HG02642 (cell line): ENCODE data around the gene PLCD3.

Experiments used
- ATAC-seq: cut with Tn5 transposase; IDR thresholded peaks from one replicate; pipeline ENCODE4 v1.9.1; 2021; ENCODE audit warnings: mild to moderate bottlenecking; ENCODE audit not compliant: unreplicated experiment, poor library complexity

PLCD3 gene

DNA sequence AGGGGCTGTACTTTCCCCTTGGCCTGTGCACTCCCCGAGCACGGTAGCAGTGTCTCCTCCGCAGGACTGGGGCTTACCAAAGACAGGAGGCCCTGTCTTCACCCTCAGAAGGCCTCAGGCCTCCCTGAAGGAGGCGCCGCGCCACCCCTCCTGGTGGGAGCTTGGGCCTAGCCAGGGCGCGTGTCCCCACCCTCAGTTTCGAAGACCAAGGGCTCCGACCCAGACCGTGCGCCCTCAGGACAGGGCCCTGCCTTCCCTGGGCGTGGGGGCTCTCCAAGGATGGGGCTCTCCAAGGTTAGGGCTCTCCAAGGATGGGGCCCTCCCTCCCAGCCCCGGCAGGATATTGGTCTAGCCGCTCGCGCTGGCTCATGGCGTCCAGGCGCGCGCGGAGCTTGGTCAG is 11.8 kb downstream of the PLCD3 start:
- ATAC-seq, result no peak

- no peak for ATAC-seq
These were observed 12.4 kb downstream of the PLCD3 start for GRCh38 chr17:45119964-45120363.

DNA sequence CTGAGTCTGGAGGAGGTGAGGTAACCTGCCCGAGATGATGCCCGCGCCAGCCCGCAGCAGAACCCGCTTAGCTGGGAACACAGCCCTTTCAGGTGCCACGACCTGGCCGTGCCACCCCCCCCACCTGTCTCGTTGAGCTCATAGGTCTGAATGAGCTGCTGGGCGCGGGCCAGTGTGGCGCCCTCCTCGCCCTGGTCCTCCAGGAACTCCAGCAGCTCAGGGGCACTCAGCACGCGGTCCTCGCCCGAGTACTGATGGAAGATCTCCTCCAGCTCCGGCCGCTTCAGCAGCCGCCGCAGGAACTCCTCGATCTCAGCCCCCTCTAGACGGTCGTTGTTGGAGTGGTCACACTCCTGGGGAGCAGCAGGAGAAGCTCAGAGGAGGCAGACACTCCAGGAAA is 13.6 kb downstream of the PLCD3 start:
- no peak for ATAC-seq

- no peak for ATAC-seq
These were observed 14.3 kb downstream of the PLCD3 start for GRCh38 chr17:45117848-45118646.

- ATAC-seq, result no peak
These were observed 15.0 kb downstream of the PLCD3 start for GRCh38 chr17:45117334-45117733.

DNA sequence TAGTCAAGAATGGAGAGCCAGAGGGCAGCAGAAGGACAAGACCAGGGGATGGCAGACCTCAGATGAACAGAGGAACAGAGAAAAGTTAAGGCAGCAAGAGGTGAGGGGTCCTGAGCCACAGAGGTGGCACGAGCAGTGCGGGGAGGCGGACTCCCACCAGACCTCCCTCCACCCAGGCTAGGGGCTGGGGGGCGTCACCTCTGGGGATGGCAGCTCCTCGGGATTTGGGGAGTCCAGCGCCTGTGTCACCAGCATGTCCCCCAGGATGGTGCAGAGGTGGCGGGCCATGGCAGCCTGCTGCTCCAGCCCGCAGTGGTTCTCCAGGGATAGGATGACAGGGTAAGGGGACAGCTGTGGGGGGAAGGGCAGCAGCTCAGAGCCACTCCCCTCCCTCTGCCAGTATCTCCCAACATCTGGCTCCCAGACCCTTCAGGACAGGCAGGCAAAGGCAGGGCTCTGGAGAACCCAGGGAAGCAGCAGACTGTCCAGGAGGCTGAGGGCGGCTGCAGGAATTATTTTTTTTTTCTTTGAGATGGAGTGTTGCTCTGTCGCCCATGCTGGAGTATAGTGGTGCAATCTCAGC is 15.8 kb downstream of the PLCD3 start:
- ATAC-seq, result no peak

DNA sequence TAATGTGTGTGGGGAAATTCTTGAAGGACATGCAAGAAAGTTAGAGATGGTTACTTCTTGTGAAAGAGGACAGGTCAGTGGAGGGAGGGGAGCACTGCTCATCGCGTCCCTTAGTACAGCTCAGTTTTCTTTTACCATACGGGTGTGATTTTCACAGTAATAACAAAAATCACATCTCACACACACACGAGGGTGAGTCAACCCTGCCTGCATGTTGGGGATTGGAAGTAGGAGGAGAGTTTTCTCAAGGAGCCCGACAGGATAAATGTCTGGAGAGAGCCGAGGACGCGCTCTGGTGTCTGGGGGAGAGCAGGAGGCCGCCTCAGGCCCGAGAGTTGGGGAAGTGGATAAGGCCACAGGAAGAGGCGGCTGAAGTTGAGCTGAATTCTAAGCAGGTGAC is 16.4 kb downstream of the PLCD3 start:
- ATAC-seq, result no peak

- ATAC-seq, result no peak
These were observed 17.2 kb downstream of the PLCD3 start for GRCh38 chr17:45115015-45115625.

- ATAC-seq, result no peak
These were observed 18.0 kb downstream of the PLCD3 start for GRCh38 chr17:45114117-45114932.

DNA sequence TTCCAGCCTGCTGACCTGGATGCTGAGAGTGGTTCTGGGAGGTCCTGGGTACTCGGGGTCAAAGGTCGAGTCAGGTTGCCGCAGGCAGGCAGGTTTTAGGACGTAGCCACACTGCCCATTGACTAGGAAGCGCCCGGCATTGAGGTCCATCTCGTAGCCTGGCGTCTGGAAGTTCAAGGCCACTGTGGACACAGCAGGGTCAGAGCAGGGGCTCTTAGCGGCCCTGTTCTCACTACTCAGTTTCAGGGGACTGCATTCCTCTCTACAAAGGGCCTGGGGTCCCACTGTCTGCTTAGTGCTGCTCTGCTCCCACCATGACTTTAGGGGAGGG is 18.9 kb downstream of the PLCD3 start:
- ATAC-seq, result no peak

DNA sequence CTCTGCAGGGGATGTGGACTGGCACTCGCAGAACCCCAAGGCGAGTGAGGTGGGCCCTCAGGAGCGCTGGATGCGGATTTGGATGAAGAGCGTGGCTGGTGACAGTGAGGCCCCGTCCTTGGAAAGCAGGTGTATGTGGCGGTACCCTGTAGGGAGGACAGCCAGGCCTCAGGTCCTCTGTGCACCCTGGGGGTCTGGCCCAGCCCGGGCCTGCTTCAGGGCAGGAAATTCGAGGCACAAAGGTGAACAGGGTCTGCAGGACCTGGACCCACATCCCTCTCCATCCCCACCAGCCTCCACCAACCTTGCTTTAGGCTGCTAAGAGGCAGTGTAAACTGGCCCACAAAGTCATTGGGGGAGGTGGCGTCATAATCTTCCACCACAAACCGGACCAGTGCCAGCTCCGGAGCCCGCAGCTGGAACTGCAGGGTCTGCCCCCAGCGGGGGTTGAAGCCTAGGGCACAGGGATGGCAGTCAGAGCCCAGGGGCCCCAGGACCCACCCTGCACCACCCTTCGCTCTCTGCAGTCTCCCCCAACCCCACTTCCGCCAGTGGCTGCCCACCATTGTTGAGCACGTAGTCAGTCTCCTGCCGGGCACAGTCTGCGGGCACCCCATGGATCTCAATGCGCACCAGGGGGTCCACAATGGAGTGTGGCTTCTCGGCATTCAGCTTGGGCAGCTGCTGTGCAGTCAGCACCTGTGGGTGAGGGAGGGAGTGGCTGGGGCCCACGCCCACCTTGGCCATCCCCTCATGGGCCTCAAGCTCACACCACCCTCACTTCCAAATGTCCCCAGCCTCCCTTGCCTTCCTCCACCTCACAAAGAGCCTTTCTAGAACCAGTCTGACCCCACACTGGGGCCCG is 19.5 kb downstream of the PLCD3 start:
- ATAC-seq, result no peak

DNA sequence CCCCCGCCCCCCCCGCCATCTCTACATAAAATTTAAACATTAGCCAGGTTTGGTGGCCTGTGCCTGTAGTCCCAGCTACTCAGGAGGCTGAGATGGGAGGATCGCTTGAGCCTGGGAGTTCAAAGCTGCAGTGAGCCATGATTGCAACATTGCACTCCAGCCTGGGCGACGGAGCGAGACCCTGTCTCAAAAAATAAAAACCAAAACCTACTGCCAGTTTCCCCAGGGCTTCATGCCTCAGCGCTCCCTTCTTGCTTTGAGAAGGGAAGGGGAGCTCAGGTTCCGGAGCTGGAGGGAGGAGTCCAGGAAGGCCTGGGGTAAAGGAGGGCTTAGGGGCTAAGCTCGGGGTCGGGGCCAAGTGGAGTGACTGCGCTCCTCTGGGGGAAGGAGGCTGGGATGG is 20.5 kb downstream of the PLCD3 start:
- no peak for ATAC-seq

DNA sequence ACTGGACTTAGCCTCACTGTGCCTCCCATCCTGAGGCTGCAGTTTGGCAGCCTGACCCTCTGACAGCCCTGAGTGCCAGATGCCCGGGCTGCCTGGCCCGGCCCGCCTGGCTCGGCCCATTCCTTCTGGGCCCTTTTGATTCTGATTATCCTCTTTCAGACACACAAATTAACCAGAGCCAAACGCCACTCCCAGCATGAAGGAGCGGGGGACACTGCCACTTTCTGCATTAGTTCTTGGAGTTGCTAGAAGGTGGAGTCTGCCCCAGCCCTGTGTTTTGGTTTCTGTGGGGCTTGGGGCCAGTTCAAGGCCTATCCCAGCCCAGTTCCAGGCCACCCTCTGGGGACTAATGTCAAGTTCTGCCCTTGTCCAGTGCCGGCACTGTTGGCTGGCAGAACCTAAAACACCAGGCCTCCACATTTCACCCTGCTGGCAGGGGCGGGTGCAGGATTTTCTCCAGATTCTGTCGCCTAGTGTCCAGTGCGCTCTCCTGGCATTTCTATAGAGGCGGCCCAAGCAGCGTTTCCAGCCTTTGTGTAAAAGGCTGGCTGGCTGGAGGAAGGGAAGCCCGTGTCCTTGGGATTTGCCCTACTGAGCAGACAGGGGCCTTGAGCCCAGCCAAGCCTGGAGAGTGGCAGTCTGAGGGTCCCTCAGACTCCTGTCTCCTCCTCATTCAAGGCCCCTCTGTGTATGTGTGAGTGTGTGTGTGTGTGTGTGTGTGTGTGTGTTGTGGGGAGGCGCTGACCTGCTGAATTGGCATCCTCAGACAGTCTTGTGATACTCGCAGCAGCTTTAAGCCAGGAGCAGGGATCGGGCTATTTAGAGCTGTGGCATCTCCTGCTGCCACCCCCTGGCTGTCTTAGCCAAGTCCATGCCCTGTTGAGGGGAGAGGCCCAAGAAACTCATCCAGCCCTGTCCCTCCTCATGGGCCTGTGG is 21.4 kb downstream of the PLCD3 start:
- no peak for ATAC-seq

- ATAC-seq, result no peak
These were observed 23.5 kb downstream of the PLCD3 start for GRCh38 chr17:45108595-45109521.

GRCh38 chr17:45108051-45108450 is 24.3 kb downstream of the PLCD3 start:
- ATAC-seq, result no peak

DNA sequence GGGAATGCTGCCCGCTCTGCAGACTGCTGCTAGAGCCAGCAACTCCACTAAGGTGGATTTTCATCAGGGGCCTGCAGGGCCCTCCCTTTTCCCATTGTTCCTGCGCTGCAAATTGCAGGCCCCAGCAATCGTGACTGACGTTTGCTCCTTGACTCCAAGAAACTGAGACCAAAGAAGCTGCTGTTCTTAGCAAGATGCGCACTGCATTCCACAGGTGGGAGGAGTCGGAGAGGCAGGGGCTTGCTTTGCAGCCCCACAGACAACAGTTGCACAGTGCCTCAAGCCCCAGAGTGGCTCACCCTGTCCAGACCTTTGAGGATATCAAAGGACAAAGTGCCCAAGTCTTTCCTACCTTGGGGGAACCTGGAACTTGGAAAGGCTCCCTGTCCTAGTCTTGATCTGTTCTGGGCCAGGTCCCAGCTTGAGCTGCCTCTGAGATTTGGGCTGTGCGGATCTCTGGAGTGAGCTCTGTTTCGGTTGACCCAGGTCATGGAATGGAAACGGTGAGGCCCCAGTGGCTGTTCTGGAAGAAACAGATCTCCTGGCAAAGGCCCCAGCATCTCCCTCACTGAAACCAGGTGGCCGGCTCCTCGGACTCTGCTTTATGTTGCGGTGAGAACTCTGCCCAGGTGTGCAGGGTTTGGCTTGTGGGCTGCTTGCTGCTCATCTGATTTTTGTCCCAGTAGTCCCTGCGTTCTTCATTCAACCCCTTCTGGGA is 24.9 kb downstream of the PLCD3 start:
- ATAC-seq, result no peak

DNA sequence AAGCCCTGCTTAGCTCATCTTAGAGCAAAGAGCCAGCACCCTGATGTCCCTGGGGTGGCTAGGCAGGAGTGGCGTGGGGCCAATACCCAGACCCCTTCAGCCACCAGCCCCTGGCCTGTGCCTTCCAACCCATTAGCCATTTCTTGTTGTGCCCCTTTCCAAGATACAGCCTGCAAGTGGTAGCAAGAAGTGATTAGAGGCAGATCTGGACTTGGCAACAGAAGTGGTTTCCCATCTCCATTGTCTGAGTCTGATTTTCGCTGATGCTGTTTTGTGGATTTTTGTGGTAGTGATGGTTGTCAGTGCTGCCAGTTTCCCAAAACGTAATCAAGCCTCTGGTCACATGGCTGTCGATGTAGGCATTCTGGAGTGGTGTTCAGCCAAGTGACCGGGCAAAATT is 25.7 kb downstream of the PLCD3 start:
- ATAC-seq, result no peak
